Tibial nerve (tissue), 3 donors: ENCODE measurements around the gene RASL10A.

Source experiments
- POLR2A ChIP-seq, 2 donors: fragments of 450-650 bp; IDR thresholded peaks; one replicate each; pipeline ENCODE4 v1.6.1; 2017; ENCODE audit warnings: antibody characterized with exemption in 2 of 2, mild to moderate bottlenecking in 2 of 2, moderate library complexity in 2 of 2
- TF ChIP-seq, protein P1 (sequence below), 5 experiments: fragments of 200-600 bp in 3 of 5; fragments of 450-650 bp in 2 of 5; sonication (generic) in 3 of 5; IDR thresholded peaks; one replicate each; pipeline ENCODE4 v1.5.1; 2016 to 2019; ENCODE audit warnings: antibody characterized with exemption in 5 of 5, mild to moderate bottlenecking in 3 of 5, moderate library complexity in 2 of 5

- TF ChIP-seq, protein P1, sequence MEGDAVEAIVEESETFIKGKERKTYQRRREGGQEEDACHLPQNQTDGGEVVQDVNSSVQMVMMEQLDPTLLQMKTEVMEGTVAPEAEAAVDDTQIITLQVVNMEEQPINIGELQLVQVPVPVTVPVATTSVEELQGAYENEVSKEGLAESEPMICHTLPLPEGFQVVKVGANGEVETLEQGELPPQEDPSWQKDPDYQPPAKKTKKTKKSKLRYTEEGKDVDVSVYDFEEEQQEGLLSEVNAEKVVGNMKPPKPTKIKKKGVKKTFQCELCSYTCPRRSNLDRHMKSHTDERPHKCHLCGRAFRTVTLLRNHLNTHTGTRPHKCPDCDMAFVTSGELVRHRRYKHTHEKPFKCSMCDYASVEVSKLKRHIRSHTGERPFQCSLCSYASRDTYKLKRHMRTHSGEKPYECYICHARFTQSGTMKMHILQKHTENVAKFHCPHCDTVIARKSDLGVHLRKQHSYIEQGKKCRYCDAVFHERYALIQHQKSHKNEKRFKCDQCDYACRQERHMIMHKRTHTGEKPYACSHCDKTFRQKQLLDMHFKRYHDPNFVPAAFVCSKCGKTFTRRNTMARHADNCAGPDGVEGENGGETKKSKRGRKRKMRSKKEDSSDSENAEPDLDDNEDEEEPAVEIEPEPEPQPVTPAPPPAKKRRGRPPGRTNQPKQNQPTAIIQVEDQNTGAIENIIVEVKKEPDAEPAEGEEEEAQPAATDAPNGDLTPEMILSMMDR (IDR thresholded peaks at IDR 0.05), result no peak
- no peak for TF ChIP-seq POLR2A (IDR thresholded peaks at IDR 0.05)
Measured at GRCh38 chr22:29353860-29354259, 38.4 kb upstream of the RASL10A start.
